GM19468 (cell line): ENCODE data around the gene SPINK5.

Experiments used
- ATAC-seq: cut with Tn5 transposase; IDR thresholded peaks from one replicate; pipeline ENCODE4 v1.9.1; 2021; ENCODE audit warnings: mild to moderate bottlenecking, moderate library complexity, moderate number of reproducible peaks; ENCODE audit not compliant: unreplicated experiment; ENCODE audit errors: extremely low read depth

SPINK5 gene

DNA sequence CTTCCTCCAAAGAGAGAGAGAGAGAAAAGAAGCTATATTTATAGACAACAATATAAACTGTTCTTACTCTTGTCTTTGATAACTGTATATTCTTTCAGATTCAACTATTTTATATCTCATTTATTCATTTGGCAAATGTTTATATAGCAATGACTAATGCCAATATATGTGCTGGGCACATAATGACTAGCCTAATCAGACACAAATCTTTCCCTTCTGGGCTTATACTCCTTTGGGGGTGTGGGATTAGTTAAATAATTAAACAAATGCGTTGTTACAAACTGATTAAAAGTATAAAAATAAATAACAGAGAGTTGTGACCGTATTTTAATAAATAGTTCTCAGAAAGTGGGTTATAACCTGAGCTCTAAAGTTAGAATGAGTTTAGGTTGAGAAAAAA lies 108.6 kb downstream of the SPINK5 start:
- ATAC-seq: no peak

DNA sequence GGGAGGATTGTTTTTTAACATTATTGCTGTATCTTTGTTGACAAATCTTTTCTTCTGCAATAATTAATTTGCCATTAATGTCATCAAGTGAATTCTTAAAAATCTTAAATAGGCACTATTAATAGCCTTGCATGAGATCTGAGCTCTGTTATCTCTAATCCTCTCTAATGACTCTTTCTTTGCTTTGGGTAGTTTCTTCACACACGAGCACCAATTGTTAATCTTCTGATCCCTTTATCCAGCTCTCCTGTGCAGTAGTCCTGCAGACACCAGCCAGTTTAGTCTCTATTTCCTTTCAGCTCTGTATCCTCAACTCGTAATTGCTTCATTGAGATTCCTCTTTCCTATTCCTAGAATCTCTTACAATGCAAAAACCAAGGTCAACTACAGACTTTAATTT lies 112.7 kb downstream of the SPINK5 start:
- no peak for ATAC-seq

DNA sequence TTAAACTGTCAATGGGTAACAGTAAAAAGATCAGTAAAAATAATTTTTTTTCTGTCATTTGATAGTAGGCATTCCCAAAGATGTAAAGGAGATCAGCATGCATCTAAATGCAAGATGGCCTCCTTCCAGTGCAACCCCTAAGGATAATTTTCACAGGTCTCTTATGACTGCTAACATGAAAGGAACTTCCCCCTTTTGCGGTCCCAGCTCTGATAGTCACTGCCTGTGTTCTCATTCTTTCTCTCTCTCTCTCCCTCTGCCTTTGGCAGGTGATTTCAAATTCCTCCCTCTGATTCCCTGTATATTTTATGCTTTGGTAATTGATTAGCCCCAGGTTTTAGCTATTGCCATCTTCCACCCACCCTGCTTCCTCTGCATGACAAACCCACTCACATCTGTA lies 113.4 kb downstream of the SPINK5 start:
- no peak for ATAC-seq

DNA sequence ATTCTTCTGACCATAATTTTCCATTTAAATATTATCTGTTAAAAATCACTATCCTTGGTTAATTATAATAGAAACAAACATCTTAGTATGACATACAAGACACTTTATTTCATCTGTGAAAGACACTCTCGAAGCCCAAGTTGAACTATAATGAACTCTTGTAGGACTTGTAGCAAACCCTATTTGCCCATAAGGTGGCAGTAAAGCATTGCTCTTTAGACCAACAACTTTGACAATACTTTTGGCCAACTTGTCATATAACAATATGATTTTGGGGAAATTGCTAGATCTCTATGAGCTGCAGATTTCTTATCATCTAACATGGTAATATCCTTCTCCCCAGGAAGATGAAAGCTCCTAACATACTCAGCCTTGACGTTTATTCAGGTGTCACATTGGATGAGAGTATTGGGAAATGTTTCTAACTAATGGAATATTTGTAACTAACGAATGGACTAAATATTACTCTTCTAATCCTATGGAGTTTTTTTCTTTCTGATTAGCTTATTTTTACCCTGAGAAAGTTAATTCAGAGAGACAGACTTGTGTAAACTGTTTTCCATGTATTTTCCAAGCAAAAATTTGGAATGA lies 115.5 kb downstream of the SPINK5 start:
- ATAC-seq: peak; percentile 59

DNA sequence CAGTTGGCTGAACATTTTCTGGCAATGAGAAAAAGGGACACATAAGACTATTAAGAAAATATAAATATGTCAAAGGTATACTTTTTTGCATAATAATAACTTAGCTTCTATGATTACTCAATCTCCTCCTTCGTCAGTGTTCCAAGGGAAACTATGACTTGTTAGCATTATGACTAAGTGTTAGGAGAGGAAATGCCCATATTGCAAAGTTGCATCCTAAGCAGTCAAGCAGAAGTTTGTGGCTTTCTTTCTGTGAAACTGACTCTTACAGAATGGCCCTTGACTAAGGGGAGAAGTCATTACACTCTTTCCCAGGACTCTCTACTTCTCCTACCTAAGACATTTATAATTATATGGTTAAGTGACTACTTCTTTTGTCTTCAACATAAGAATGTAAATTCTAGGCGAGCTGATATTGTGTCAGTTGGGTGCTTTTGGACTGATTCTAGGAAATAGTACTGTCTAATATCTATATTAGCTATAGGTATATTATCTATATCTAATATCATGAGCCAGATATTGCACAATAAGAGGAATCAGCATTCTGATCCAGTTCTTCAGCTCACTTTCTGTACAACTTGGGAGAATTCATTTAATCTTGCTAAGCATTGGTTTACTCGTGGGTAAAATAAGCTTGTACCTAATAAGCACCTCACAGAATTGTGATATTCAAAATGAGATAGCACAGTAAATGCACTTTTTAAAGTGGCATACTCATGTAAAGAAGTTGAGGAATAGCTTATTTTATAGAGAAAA lies 122.6 kb downstream of the SPINK5 start:
- no peak for ATAC-seq
